Stomach smooth muscle (tissue), 2 donors: ENCODE results near the gene DAPP1.

Experiments
- H3K27ac ChIP-seq: one replicate; pipeline ENCODE4 v1.7.0; 2013; ENCODE audit warnings: mild to moderate bottlenecking, low read length, inconsistent platforms
- H3K27me3 ChIP-seq, 2 donors: one replicate each; pipeline ENCODE4 v1.7.0; 2013; ENCODE audit warnings: low read length in 2 of 2; ENCODE audit not compliant: insufficient read depth in 2 of 2, control insufficient read depth in 1 of 2
- H3K36me3 ChIP-seq, 2 donors: one replicate each; pipeline ENCODE4 v1.7.0; 2013; ENCODE audit warnings: low read length in 2 of 2; ENCODE audit not compliant: control insufficient read depth in 2 of 2, insufficient read depth in 2 of 2
- H3K4me1 ChIP-seq: one replicate; pipeline ENCODE4 v1.7.0; 2013; ENCODE audit warnings: low read length; ENCODE audit not compliant: control insufficient read depth, insufficient read depth
- H3K4me3 ChIP-seq, 2 donors: one replicate each; pipeline ENCODE4 v1.7.0; 2013; ENCODE audit warnings: low read length in 2 of 2
- H3K9ac ChIP-seq, 2 donors: one replicate each; pipeline ENCODE4 v1.7.0; 2013; ENCODE audit warnings: low read length in 2 of 2, mild to moderate bottlenecking in 1 of 2
- H3K9me3 ChIP-seq, 2 donors: one replicate each; pipeline ENCODE4 v1.7.0; 2013; ENCODE audit warnings: low read length in 2 of 2; ENCODE audit not compliant: control insufficient read depth in 2 of 2
- donor health status: healthy.
- donor health status: Pancreatic carcinoma.

Gene DAPP1

DNA sequence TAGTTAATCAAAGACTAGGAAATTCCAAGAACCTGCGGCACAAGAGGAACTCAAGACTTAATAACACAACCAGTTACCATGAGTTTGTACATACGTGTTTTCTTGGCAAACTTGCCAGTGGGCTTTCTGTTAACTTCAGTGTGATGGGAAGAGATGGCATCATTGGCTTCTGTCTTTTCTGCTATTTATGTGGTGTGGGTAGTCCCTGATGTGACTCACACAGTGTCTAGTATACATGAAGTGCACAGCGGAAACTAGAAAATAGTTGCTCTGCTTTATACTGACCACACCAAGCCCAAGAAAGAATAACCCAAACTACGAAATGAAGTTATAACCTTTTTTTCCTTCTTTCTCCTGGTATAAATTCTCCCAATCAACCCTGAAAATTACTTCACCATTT, 24.5 kb downstream of the DAPP1 start:
- Histone ChIP-seq H3K9ac (no peak overlapping the region), H3K4me3 (no peak overlapping the region), H3K4me1 (no peaks in the 10 kb centered on the region), H3K27ac (no peak overlapping the region), H3K9me3 (no peaks in the 10 kb centered on the region), H3K36me3 (no peaks in the 10 kb centered on the region), H3K27me3 (no peaks in the 10 kb centered on the region)

DNA sequence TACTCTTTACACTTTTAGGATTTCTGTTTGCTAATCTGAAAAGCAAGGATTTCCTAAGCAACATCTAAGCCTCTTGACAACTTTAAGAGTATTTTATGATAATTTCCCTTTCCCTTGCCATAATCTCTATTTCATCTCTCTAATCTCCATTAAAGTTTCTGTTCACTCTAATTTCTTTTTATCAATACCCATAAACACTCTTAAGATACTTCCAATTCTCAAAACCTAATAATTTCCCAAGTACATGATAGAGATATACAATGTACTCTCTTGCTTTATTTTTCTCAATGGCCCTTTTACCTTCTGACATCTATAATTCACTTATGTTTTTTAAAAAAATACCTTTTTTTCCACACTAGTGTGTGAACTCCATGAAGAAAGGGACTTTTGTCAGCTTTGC, 26.8 kb downstream of the DAPP1 start:
- Histone ChIP-seq H3K4me1 (no peaks in the 10 kb centered on the region), H3K27me3 (no peaks in the 10 kb centered on the region), H3K4me3 (no peak overlapping the region), H3K9me3 (no peaks in the 10 kb centered on the region), H3K9ac (no peak overlapping the region), H3K27ac (no peak overlapping the region), H3K36me3 (no peaks in the 10 kb centered on the region)

DNA sequence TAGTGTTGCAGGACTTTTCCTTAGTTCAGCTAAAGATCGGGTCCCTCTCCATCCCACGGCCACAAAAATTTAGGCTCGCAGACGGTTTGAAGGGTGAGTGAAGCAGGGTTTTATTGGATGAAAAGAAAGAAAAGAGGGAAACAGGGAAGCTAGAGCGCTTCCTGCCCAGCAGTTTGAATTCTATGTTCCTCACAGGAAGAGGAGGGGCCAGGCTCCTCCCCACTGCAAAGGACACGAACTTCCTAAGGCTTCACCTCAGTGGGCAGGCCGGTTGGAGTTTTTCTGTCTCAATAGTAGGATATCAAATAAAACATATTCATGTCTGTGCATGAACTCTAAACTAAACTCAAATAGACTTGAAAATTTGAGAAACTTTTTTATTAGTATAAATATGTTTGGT, 27.4 kb downstream of the DAPP1 start:
- H3K9me3 ChIP-seq = no peaks in the 10 kb centered on the region

DNA sequence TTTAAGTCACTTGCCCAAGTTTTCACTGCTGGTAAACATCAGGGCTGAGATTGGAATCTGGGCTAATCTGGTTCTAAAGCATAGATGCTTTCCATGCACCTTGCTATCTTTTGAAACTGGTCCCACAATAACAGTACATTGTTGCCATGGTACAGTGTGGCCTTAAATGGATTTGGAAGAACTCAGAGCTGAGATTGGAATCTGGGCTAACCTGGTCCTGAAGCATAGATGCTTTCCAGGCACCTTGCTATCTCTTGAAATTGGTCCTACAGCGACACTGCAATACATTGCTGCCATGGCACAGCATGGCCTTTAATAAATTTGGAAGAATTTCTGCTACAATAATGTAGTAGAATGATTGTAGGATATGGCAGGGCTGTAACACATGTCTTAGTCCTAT, 28.6 kb downstream of the DAPP1 start:
- no peak overlapping the region for H3K9ac ChIP-seq
- no peak overlapping the region for H3K27ac ChIP-seq
- H3K4me1 ChIP-seq = no peaks in the 10 kb centered on the region
- H3K36me3 ChIP-seq = no peaks in the 10 kb centered on the region
- H3K27me3 ChIP-seq = no peaks in the 10 kb centered on the region
- H3K9me3 ChIP-seq = no peaks in the 10 kb centered on the region
- H3K4me3 ChIP-seq = no peak overlapping the region

More for the DNA sequence above, 27.4 kb downstream of the DAPP1 start:
- no peaks in the 10 kb centered on the region for H3K27me3 ChIP-seq
- H3K9ac ChIP-seq = no peak overlapping the region
- H3K27ac ChIP-seq = no peak overlapping the region
- no peak overlapping the region for H3K4me3 ChIP-seq
- H3K4me1 ChIP-seq = no peaks in the 10 kb centered on the region
- no peaks in the 10 kb centered on the region for H3K36me3 ChIP-seq

DNA sequence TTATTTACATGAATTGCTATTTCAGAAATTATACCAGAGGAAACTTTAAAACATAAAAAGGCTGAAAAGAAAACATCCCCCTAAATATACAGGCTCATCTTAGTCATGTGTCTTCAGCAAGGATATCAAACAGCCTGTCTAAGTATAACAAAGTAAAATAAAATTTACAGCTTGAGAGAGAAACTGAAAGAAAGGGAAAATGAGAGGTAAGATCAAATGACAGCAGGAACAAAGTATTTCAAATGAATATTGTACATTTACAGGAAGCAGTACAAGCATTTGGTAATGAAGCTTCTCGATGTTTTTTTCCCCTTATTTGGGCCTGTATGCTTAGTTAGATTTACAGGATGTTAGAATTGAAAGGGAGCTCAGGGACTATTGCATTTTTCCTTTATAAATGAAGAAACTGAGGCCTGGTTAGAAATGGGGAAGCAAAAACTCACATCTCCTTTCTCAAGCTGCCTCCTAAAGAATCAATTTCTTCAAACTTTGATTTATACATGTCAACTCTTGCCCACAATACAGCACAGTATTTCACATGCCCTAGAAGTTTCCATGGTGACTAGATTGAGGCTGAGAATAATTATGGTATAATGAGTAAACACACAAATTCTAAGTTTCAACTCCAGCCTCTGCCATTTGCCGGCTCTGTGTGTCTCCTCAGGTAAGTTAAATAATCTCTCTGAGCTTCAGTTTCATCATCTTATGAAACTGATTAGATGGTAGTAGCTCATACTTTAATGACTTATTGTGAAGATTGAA, 29.3 kb downstream of the DAPP1 start:
- no peaks in the 10 kb centered on the region for H3K4me1 ChIP-seq
- H3K9me3 ChIP-seq = no peaks in the 10 kb centered on the region
- H3K4me3 ChIP-seq = no peak overlapping the region
- no peak overlapping the region for H3K27ac ChIP-seq
- no peak overlapping the region for H3K9ac ChIP-seq
- no peaks in the 10 kb centered on the region for H3K27me3 ChIP-seq
- H3K36me3 ChIP-seq = no peaks in the 10 kb centered on the region

DNA sequence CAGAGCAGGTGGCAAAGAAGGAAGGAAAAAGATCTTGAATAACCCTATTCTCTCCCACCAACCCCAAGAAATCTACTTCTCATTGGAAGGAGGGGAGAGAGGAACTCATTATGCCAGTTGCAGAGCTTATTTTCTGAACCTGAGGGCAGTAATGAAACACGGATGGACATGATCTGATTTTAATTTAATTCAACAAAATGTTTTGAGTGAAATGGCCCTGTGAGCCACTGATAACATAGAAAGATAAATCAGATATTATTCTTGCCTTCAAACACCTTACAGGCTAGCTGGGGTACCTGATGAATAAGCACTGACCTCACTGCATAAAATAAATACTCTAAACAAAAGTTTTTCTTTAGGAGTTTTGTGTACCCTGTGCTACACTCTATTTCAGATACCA, 30.3 kb downstream of the DAPP1 start:
- H3K27ac ChIP-seq = no peak overlapping the region
- H3K36me3 ChIP-seq = no peaks in the 10 kb centered on the region
- H3K4me1 ChIP-seq = no peaks in the 10 kb centered on the region
- no peaks in the 10 kb centered on the region for H3K9me3 ChIP-seq
- H3K9ac ChIP-seq = no peak overlapping the region
- H3K27me3 ChIP-seq = no peaks in the 10 kb centered on the region
- H3K4me3 ChIP-seq = no peak overlapping the region

DNA sequence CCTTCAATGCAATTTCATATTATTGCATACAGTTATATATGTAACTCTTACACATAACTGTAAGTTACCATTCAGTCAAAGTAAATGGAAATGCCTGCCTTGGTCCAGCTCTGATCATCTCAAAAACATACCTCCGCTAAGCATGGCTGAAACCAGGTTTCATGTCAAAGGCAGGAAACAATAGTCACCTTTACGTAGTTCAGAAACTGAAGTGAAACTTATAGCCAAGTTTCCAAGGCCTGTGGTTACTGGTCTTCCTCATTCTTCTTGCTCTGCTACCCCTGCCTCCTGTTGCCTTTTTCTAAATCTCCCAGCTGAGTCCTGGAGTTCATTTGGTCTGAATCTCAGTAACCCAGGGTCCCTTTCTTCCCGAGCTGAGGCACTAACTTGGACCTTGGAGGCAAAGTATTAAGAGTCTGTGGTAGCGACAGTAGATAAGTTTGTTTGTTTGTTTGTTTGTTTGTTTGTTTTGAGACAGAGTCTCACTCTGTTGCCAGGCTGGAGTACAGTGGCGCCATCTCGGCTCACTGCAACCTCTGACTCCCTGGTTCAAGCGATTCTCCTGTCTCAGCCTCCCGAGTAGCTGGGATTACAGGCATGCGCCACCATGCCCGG, 30.8 kb downstream of the DAPP1 start:
- no peaks in the 10 kb centered on the region for H3K36me3 ChIP-seq
- no peak overlapping the region for H3K4me3 ChIP-seq
- no peaks in the 10 kb centered on the region for H3K4me1 ChIP-seq
- H3K27me3 ChIP-seq = no peaks in the 10 kb centered on the region
- H3K9ac ChIP-seq = no peak overlapping the region
- no peak overlapping the region for H3K27ac ChIP-seq
- no peaks in the 10 kb centered on the region for H3K9me3 ChIP-seq

DNA sequence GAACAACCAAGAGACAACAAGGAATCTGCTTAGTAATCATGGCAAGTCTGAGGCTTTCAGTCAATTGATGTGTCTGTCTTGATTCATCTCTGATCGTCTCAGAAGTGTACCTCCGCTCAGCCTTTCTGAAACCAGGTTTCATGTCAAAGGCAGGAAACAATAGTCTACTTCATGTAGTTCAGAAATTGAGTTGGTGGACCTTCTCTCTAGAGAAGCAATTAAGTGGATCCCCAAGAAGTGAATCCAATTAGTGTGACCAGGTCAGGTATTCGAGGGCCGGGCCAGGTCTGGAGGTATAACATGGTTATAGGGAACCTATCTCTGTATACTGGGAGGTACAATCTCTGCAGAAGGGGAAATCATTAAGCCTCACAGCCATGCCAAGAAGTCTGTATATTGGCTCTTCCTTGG, 32.0 kb downstream of the DAPP1 start:
- H3K4me3 ChIP-seq = no peak overlapping the region
- H3K4me1 ChIP-seq = no peaks in the 10 kb centered on the region
- H3K27ac ChIP-seq = no peak overlapping the region
- H3K9me3 ChIP-seq = no peaks in the 10 kb centered on the region
- no peak overlapping the region for H3K9ac ChIP-seq
- no peaks in the 10 kb centered on the region for H3K36me3 ChIP-seq
- H3K27me3 ChIP-seq = no peaks in the 10 kb centered on the region

DNA sequence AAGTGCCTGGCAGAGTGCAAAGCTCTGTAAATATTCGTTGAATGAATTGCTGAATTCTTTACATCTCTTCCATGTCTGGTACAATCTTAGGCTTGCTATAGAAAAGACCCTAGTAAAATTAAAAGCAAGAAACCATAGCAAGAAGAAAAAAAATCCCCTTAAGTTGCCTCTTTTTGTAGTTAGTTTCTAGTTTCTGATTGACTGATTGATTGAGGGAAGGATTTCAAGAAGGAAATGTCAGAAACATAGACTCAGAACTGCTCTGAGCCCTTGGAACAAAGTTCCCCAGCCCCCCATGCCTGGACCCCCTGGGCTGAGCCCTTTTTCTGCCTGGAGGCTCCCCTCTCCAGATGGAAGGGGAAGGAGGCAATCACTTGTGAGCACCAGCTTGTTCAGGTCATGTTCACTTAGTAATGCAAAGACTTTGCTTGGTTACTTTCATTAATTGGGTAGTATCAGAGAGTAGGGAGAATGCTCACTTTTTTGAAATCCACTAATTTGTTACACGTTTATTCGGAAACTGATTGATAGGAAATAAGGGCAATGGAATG, 35.6 kb downstream of the DAPP1 start:
- Histone ChIP-seq H3K27me3 (no peaks in the 10 kb centered on the region), H3K36me3 (no peaks in the 10 kb centered on the region), H3K4me3 (no peak overlapping the region), H3K9ac (no peak overlapping the region), H3K27ac (no peak overlapping the region), H3K4me1 (no peaks in the 10 kb centered on the region), H3K9me3 (no peaks in the 10 kb centered on the region)

DNA sequence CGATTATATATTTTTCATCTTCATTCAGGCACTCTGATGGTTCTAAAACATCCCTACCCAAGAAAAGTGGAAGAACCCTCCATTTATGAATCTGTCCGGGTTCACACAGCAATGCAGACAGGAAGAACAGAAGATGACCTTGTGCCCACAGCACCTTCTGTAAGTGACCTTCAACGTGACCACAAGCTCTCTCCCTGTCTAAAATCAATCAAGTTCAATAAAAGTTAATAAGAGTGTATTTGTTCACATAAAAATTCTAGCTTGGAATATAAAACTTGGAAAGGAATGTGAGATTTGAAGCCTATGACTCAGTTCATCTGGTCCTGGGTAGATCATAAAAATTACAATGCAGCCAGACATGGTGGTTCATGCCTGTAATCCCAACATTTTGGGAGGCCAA, 36.6 kb downstream of the DAPP1 start:
- H3K36me3 ChIP-seq = no peaks in the 10 kb centered on the region

DNA sequence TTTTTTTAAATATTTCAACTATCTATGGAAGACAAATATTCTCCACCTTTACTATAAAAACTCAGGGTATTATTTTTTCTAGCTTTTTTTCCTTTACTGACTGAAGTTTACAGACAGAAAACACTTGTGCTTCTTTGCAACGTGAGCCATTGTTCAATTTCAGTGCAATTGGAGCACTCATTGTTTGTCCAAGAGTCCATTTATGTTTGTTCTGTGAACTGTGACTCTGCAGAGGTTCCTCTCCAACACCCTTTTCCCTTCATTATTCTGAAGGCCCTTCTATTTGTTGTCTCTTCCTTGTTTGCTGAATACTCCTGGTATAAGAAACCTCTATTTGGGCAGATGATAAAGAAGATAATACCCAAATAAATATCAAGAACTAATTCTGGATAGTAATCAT, 37.4 kb downstream of the DAPP1 start:
- H3K9ac ChIP-seq = no peak overlapping the region
- H3K36me3 ChIP-seq = no peaks in the 10 kb centered on the region
- no peaks in the 10 kb centered on the region for H3K4me1 ChIP-seq
- H3K27me3 ChIP-seq = no peaks in the 10 kb centered on the region
- no peaks in the 10 kb centered on the region for H3K9me3 ChIP-seq
- H3K27ac ChIP-seq = no peak overlapping the region
- H3K4me3 ChIP-seq = no peak overlapping the region

More for the DNA sequence above, 36.6 kb downstream of the DAPP1 start:
- Histone ChIP-seq H3K9ac (no peak overlapping the region), H3K9me3 (no peaks in the 10 kb centered on the region), H3K27ac (no peak overlapping the region), H3K27me3 (no peaks in the 10 kb centered on the region), H3K4me1 (no peaks in the 10 kb centered on the region), H3K4me3 (no peak overlapping the region)
